ENCODE measurements around the gene ZFHX2. TPM values are rescaled to one million over a fixed set of nuclear protein-coding genes. Genes with fewer than 3 reads are reported as not detected.

ZFHX2 gene
- total and polyA plus RNA-seq, 3 donors from 2014 or later, result 9.2 to 34.3 (median 21.2) TPM

- no peaks in the 10 kb centered on the region for H3K36me3 ChIP-seq (ENCODE audit: low read depth, missing control alignments)
- H3K4me3 ChIP-seq, result peak overlapping the region; percentile 58 to 65
- H3K9me3 ChIP-seq, result no peaks in the 10 kb centered on the region
- 6 to 11% methylated on average over 5 of the region's 5 CpGs for WGBS, 2 donors
- DNase-seq, result no peak
- no peaks in the 10 kb centered on the region for H3K27me3 ChIP-seq
- H3K27ac ChIP-seq, result peak overlapping the region; percentile 2 to 85
- H3K4me1 ChIP-seq, result peaks cover 4% of the 10 kb centered on the region
- intact Hi-C loops (cut with DNase I; ENCODE audit: low total_unique reads), result no loop called here
- TF ChIP-seq POLR2A (IDR thresholded peaks at IDR 0.05), result no peak
- TF ChIP-seq, protein P1, sequence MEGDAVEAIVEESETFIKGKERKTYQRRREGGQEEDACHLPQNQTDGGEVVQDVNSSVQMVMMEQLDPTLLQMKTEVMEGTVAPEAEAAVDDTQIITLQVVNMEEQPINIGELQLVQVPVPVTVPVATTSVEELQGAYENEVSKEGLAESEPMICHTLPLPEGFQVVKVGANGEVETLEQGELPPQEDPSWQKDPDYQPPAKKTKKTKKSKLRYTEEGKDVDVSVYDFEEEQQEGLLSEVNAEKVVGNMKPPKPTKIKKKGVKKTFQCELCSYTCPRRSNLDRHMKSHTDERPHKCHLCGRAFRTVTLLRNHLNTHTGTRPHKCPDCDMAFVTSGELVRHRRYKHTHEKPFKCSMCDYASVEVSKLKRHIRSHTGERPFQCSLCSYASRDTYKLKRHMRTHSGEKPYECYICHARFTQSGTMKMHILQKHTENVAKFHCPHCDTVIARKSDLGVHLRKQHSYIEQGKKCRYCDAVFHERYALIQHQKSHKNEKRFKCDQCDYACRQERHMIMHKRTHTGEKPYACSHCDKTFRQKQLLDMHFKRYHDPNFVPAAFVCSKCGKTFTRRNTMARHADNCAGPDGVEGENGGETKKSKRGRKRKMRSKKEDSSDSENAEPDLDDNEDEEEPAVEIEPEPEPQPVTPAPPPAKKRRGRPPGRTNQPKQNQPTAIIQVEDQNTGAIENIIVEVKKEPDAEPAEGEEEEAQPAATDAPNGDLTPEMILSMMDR (IDR thresholded peaks at IDR 0.05), result no peak
Measured at GRCh38 chr14:23566778-23567185, 15.2 kb upstream of the ZFHX2 start.

DNA sequence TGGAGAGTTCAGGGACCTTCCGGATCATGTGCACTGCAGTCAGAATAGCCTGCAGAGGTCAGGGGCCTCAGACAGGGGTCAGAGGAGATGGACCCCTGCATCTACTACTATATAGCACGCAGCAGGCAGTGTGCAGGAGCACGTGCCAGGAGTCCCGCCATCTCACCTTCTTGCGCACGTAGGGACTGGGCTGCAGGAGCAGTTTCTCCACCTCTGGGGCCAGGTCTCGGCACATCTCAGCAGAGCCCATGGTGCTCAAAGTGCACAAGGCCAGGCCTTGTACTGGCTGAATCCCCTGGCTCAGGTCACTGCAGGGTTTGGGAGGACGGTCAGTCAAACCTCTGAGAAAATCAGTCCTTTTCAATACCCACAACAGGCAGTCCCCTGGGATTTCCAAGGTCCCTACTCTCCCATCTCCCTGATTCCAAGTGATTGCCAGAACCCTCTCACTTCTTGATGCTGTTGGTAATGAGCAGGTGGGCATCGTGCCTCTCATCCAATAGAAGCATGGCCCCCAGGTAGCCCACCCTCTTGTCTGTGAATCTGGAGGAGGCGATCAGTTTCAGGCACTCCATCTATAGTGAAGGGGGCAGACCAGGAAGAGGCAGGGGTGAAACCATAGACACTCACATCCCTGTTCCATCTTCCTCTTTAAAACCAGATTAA lies 14.7 kb upstream of the ZFHX2 start:
- TF ChIP-seq, protein P1 (IDR thresholded peaks at IDR 0.05), result no peak
- no peak for TF ChIP-seq POLR2A (IDR thresholded peaks at IDR 0.05)
- Histone ChIP-seq H3K27ac (no peak overlapping the region), H3K4me1 (peaks cover 4% of the 10 kb centered on the region), H3K27me3 (no peaks in the 10 kb centered on the region), H3K4me3 (no peak overlapping the region), H3K9me3 (no peaks in the 10 kb centered on the region), H3K36me3 (ENCODE audit: low read depth, missing control alignments) (no peaks in the 10 kb centered on the region)
- intact Hi-C loops (cut with DNase I; ENCODE audit: low total_unique reads), result no loop called here
- WGBS, 2 donors, result 76 to 88% methylated on average over 4 to 10 of the region's 10 CpGs
- no peak for DNase-seq

DNA sequence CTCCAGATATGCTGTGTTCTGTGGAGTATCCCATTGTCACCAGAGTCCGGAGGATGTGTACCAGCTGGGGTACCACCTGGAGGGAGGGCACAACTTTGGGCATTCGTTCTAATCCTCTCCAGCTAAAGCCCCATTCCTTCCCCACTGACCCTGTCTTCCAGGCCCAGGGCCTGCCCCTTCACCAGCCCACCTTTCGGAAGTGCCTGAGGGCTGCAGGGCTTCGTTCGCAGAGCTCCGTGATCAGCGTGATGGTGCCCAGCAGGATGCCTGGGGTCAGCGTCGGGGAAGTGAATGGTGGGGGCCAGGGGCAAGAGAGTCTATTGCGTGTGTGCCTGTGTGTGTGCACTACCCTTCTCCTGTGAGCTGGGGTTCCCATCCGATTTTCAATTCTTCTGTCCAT lies 14.1 kb upstream of the ZFHX2 start:
- WGBS, 2 donors, result 90 to 94% methylated on average over 4 to 11 of the region's 11 CpGs
- Histone ChIP-seq H3K4me3 (no peak overlapping the region), H3K9me3 (no peaks in the 10 kb centered on the region), H3K36me3 (ENCODE audit: low read depth, missing control alignments) (no peaks in the 10 kb centered on the region), H3K4me1 (peaks cover 4% of the 10 kb centered on the region), H3K27me3 (no peaks in the 10 kb centered on the region), H3K27ac (no peak overlapping the region)
- intact Hi-C loops (cut with DNase I; ENCODE audit: low total_unique reads), result no loop called here
- TF ChIP-seq, protein P1 (IDR thresholded peaks at IDR 0.05), result no peak
- TF ChIP-seq POLR2A (IDR thresholded peaks at IDR 0.05), result no peak
- DNase-seq, result no peak

GRCh38 chr14:23564876-23565275 lies 13.3 kb upstream of the ZFHX2 start:
- Histone ChIP-seq H3K9me3 (no peaks in the 10 kb centered on the region), H3K36me3 (ENCODE audit: low read depth, missing control alignments) (no peaks in the 10 kb centered on the region), H3K4me1 (peaks cover 4% of the 10 kb centered on the region), H3K27me3 (no peaks in the 10 kb centered on the region), H3K27ac (no peak overlapping the region), H3K4me3 (no peak overlapping the region)
- DNase-seq, result no peak
- 90 to 94% methylated on average over 7 of the region's 7 CpGs for WGBS, 2 donors
- TF ChIP-seq, protein P1 (IDR thresholded peaks at IDR 0.05), result no peak
- no peak for TF ChIP-seq POLR2A (IDR thresholded peaks at IDR 0.05)
- intact Hi-C loops (cut with DNase I; ENCODE audit: low total_unique reads), result loop anchor here (5.0 kb wide), 1 partner anchor 88 kb away; no protein-coding TSS in a partner anchor

All from testis (tissue), 3 donors.